CD4-positive, CD25-positive, alpha-beta regulatory T cell (primary cell): ENCODE data around the gene CFHR4. TPM values are rescaled to one million over a fixed set of nuclear protein-coding genes. Genes with fewer than 3 reads are reported as not detected.
"Not testable (repeated sequence)": the region's sequence is repeated elsewhere in the genome, so short reads cannot be mapped to it uniquely, and the experiment has no call there.

Experiments used
- ATAC-seq, 2 donors: fragments of 150-1000 bp; cut with Tn5 transposase; one replicate each; pipeline ENCODE4 v1.10.0; 2021; ENCODE audit warnings: low read depth in 2 of 2, moderate number of reproducible peaks in 2 of 2, moderate library complexity in 1 of 2
- DNase-seq, 3 donors: peaks; one replicate each; pipeline versions ENCODE4 v3.0.0 to v3.0.0-alpha.2; 2012 to 2022; ENCODE audit warnings: mixed read lengths in 1 of 3
- H3K27ac ChIP-seq: one replicate; pipeline ENCODE4 v1.7.0; 2013; ENCODE audit warnings: mild to moderate bottlenecking, low read length; ENCODE audit not compliant: insufficient read depth, poor library complexity, severe bottlenecking
- H3K27me3 ChIP-seq: one replicate; pipeline ENCODE4 v1.7.0; 2013; ENCODE audit warnings: low read length; ENCODE audit not compliant: control insufficient read depth, insufficient read depth
- H3K36me3 ChIP-seq: one replicate; pipeline ENCODE4 v1.7.0; 2013; ENCODE audit warnings: mild to moderate bottlenecking, low read length, moderate library complexity; ENCODE audit not compliant: control insufficient read depth, insufficient read depth
- H3K4me1 ChIP-seq: 2 replicates; pipeline ENCODE4 v1.7.0; 2013; ENCODE audit warnings: mild to moderate bottlenecking, low read length; ENCODE audit not compliant: insufficient read depth, control insufficient read depth, poor library complexity, severe bottlenecking
- H3K4me3 ChIP-seq: one replicate; pipeline ENCODE4 v1.7.0; 2013; ENCODE audit warnings: low read depth, mild to moderate bottlenecking, low read length, moderate library complexity
- H3K9me3 ChIP-seq, 2 experiments: 1 replicate in 1 of 2; 2 replicates in 1 of 2; pipeline ENCODE4 v1.7.0; 2013; ENCODE audit warnings: low read length in 2 of 2, mild to moderate bottlenecking in 1 of 2, moderate library complexity in 1 of 2; ENCODE audit not compliant: control insufficient read depth in 2 of 2
- H3K27ac Mint-ChIP-seq, 3 donors: one replicate each; pipeline ENCODE4 v1.8.0; 2020 to 2022; ENCODE audit warnings: mild to moderate bottlenecking in 3 of 3, mixed read lengths in 3 of 3, moderate library complexity in 2 of 3
- H3K27me3 Mint-ChIP-seq: one replicate; pipeline ENCODE4 v1.8.0; 2022; ENCODE audit warnings: mild to moderate bottlenecking, mixed read lengths
- H3K36me3 Mint-ChIP-seq: one replicate; pipeline ENCODE4 v1.8.0; 2020; ENCODE audit warnings: mixed read lengths
- H3K4me1 Mint-ChIP-seq, 4 donors: one replicate each; pipeline ENCODE4 v1.8.0; 2020 to 2022; ENCODE audit warnings: mixed read lengths in 4 of 4, mild to moderate bottlenecking in 1 of 4
- H3K4me3 Mint-ChIP-seq, 4 donors: one replicate each; pipeline ENCODE4 v1.8.0; 2020 to 2022; ENCODE audit warnings: mild to moderate bottlenecking in 4 of 4, mixed read lengths in 4 of 4, moderate library complexity in 3 of 4
- H3K9me3 Mint-ChIP-seq, 7 donors: one replicate each; pipeline ENCODE4 v1.8.0; 2020 to 2022; ENCODE audit warnings: mixed read lengths in 7 of 7, mild to moderate bottlenecking in 3 of 7, moderate library complexity in 2 of 7
- polyA plus RNA-seq, 4 donors: library from polyadenylated mRNA; unstranded; fragments of 300-500 nt; fragmentation: Illumina TruSeq; gene quantifications; one replicate each; pipeline ENCODE4 v1.2.3, GENCODE V29; 2021
- total RNA-seq: library from RNA; stranded (reverse); gene quantifications from one replicate; pipeline ENCODE4 v1.2.3, GENCODE V29; 2022

Gene CFHR4
- total and polyA plus RNA-seq, 5 donors from 2014 or later, result not detected

DNA sequence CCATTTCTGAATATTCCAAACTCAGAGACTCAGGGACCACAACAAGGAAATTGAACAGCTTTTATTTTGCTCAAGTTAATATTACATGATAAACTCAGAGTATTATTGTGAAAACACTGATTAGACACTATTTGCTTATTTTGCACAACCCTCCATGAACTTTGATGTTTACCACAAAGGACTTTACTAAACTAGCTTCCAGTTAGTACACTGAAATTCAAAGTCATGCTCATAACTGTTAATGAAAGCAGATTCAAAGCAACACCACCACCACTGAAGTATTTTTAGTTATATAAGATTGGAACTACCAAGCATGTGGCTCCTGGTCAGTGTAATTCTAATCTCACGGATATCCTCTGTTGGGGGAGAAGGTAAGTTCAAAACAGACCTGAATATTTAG is 55.7 kb downstream of the CFHR4 start, which contains the start of gene CFHR2:
CFHR2 (plus strand) TSS at position 171 of the 400 bp plus-strand sequence; CDS start at position 314, 143 bp downstream.
- H3K4me3 Mint-ChIP-seq, result peak within 1 kb of the TSS in 1 of 4 donors; percentile 83
- H3K36me3 ChIP-seq, H3K4me1 ChIP-seq, H3K27me3 Mint-ChIP-seq, H3K27me3 ChIP-seq, H3K4me1 Mint-ChIP-seq, DNase-seq, H3K4me3 ChIP-seq, H3K9me3 ChIP-seq, H3K27ac Mint-ChIP-seq, H3K36me3 Mint-ChIP-seq, ATAC-seq, H3K27ac ChIP-seq, H3K9me3 Mint-ChIP-seq: not testable (repeated sequence)

DNA sequence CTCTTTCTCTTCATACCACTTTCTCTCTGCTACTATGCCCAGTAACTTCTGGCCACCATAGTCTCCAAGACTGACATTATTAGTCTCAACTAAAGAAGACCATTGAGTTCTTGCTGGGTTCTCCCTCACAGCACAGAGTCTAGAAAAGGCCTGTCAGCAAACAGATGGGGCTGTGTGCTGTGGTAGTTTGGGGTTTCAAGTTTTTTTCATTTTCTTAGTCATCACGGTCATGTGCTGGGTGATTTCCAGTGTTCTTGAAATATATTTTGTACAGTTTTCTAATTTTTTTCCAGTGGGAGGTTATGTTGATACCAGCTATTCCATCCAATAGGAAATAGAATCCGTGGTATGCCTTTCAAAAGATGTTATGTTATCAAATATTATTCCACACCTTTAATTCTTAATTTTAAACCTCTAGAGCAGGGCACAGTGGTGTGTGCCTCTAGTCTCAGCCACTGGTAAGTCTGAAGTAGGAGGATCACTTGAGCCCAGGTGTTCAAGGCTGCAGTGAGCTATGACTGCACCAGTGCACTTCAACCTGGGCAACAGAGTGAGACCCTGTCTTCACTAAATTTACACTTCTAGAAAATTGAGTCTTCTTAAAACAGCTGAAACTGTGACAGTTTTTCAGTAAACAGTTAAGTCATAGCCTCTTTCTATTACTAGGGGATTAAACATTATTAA is 64.0 kb downstream of the CFHR4 start:
- H3K27ac Mint-ChIP-seq, result no peak overlapping the region
- H3K4me1 Mint-ChIP-seq, result no peaks in the 10 kb centered on the region
- ATAC-seq (no peak), DNase-seq (no peak)
- Histone ChIP-seq H3K27me3 (no peaks in the 10 kb centered on the region), H3K4me3 (no peak overlapping the region), H3K36me3 (no peaks in the 10 kb centered on the region), H3K27ac (no peak overlapping the region), H3K9me3 (no peaks in the 10 kb centered on the region), H3K4me1 (no peaks in the 10 kb centered on the region)
- H3K36me3 Mint-ChIP-seq, result no peaks in the 10 kb centered on the region
- no peak overlapping the region for H3K4me3 Mint-ChIP-seq
- H3K27me3 Mint-ChIP-seq, result peaks cover 4% of the 10 kb centered on the region
- H3K9me3 Mint-ChIP-seq, result peaks cover 0 to 8% (median 0%) of the 10 kb centered on the region in 7 donors

DNA sequence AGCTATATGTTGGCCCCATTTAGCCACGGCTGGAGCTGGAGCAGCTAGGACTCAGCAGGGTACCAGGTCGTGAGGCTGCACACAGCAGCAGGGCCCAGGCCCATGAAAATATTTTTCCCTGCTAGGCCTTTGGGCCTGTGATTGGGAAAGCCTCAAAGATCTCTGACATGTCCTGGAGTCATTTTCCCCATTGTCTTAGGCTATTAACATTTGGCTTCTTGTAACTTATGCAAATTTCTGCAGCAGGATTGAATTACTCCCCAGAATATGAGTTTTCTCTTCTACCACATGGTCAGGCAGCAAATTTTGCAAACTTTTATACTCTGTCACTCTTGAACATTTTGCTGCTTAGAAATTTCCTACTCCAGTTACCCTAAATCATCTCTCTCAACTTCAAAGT is 66.9 kb downstream of the CFHR4 start:
- Histone ChIP-seq H3K9me3 (no peaks in the 10 kb centered on the region), H3K4me1 (no peaks in the 10 kb centered on the region), H3K27me3 (no peaks in the 10 kb centered on the region), H3K27ac (no peak overlapping the region), H3K4me3 (no peak overlapping the region), H3K36me3 (no peaks in the 10 kb centered on the region)
- DNase-seq (no peak), ATAC-seq (no peak)
- Mint-ChIP-seq H3K4me1 (no peaks in the 10 kb centered on the region), H3K27me3 (peaks cover 4% of the 10 kb centered on the region), H3K9me3 (peaks cover 0 to 8% (median 0%) of the 10 kb centered on the region in 7 donors), H3K4me3 (no peak overlapping the region), H3K36me3 (no peaks in the 10 kb centered on the region), H3K27ac (no peak overlapping the region)

DNA sequence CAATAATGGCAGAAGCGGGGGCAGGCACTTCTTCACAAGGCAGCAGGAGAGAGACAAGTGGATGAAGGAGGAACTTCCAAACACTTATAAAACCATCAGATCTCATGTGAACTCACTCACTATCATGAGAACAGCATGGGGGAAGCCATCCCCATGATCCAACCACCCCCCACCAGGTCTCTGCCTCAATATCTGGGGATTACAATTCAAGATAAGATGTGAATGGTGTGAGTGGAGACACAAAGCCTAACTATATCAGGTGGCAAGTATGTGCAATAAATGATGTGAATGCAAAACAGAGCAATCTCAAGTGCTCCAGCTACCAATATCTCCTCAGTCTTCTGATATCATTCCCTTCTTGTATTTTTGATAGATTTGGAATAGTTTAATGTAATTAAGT is 68.1 kb downstream of the CFHR4 start:
- no peak overlapping the region for H3K4me3 Mint-ChIP-seq
- H3K36me3 Mint-ChIP-seq, result no peaks in the 10 kb centered on the region

DNA sequence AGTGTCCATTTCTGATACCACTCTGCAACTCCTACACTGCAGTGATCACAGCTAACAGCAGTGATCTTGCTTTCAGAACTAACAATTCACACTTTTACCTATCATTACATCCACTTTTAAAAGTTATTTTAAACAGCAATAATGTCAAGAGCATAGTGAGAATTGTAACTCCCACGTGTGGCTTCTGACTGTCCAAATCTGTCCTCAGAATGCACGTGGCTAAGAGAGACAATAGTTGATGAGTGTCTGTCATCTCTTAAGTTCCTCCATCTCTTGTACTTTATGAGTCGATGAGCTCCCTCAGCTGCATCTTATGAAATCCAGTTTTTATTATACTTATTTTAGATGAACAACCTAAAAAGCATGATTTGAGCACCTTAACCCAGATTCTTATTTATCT is 73.0 kb downstream of the CFHR4 start:
- no peak for DNase-seq
- H3K4me3 Mint-ChIP-seq, result no peak overlapping the region
- H3K4me1 ChIP-seq, result no peaks in the 10 kb centered on the region
- H3K4me1 Mint-ChIP-seq, result no peaks in the 10 kb centered on the region
- H3K36me3 ChIP-seq, result no peaks in the 10 kb centered on the region
- H3K9me3 ChIP-seq, result no peaks in the 10 kb centered on the region
- H3K36me3 Mint-ChIP-seq, result no peaks in the 10 kb centered on the region
- no peak overlapping the region for H3K27ac ChIP-seq
- ATAC-seq, result no peak
- H3K27ac Mint-ChIP-seq, result no peak overlapping the region
- H3K9me3 Mint-ChIP-seq, result peaks cover 0 to 6% (median 0%) of the 10 kb centered on the region in 7 donors
- no peaks in the 10 kb centered on the region for H3K27me3 ChIP-seq
- H3K4me3 ChIP-seq, result no peak overlapping the region
- H3K27me3 Mint-ChIP-seq, result no peaks in the 10 kb centered on the region

More for the DNA sequence above, 68.1 kb downstream of the CFHR4 start:
- no peaks in the 10 kb centered on the region for H3K4me1 Mint-ChIP-seq
- no peak overlapping the region for H3K27ac Mint-ChIP-seq
- peaks cover 4% of the 10 kb centered on the region for H3K27me3 Mint-ChIP-seq
- H3K9me3 Mint-ChIP-seq, result peaks cover 0 to 8% (median 0%) of the 10 kb centered on the region in 7 donors
- H3K9me3 ChIP-seq, result no peaks in the 10 kb centered on the region
- no peak for DNase-seq
- no peaks in the 10 kb centered on the region for H3K27me3 ChIP-seq
- no peak for ATAC-seq
- H3K27ac ChIP-seq, result no peak overlapping the region
- H3K36me3 ChIP-seq, result no peaks in the 10 kb centered on the region
- no peaks in the 10 kb centered on the region for H3K4me1 ChIP-seq
- no peak overlapping the region for H3K4me3 ChIP-seq

Other genes with a start within 250 kb of the CFHR4 start
- gene CFH, start 236.0 kb upstream of the CFHR4 start, total RNA-seq, result 0.17 TPM
- under 1 TPM in 1 of 4 donors, not detected in 3; 0.48 TPM for gene CFH, start 236.0 kb upstream of the CFHR4 start, polyA plus RNA-seq
- not detected for gene CFHR3, start 113.2 kb upstream of the CFHR4 start, total RNA-seq
- gene CFHR3, start 113.2 kb upstream of the CFHR4 start, polyA plus RNA-seq, result not detected
- not detected for gene CFHR1, start 68.3 kb upstream of the CFHR4 start, total RNA-seq
- not detected for gene CFHR1, start 68.3 kb upstream of the CFHR4 start, polyA plus RNA-seq
- gene CFHR2, start 55.7 kb downstream of the CFHR4 start, total RNA-seq, result not detected
- not detected for gene CFHR2, start 55.7 kb downstream of the CFHR4 start, polyA plus RNA-seq
- gene CFHR5, start 89.5 kb downstream of the CFHR4 start, total RNA-seq, result not detected
- not detected for gene CFHR5, start 89.5 kb downstream of the CFHR4 start, polyA plus RNA-seq
- gene F13B, start 179.2 kb downstream of the CFHR4 start, total RNA-seq, result not detected
- gene F13B, start 179.2 kb downstream of the CFHR4 start, polyA plus RNA-seq, result not detected